GM12878 (cell line): ENCODE measurements around the gene FBXO42. TPM values are rescaled to one million over a fixed set of nuclear protein-coding genes. Genes with fewer than 3 reads are reported as not detected.

Source experiments
- ATAC-seq: fragments of 200-7000 bp; cut with Tn5 transposase; 3 replicates; pipeline ENCODE4 v1.9.1; 2020; ENCODE audit warnings: mild to moderate bottlenecking, moderate library complexity
- BruUV-seq: library from RNA; stranded (reverse); fragments of 400-500 nt; replicated peaks from 2 replicates; lab custom pipeline; 2021; lab: Mats Ljungman, UMichigan
- CTCF ChIA-PET: fragments of 300-600 bp; sonication (Branson Sonifier 250); formaldehyde crosslinking; extraction: SDS; loops from one replicate; lab custom pipeline; 2021; ENCODE audit warnings: inconsistent platforms; lab: Yijun Ruan, JAX
- POLR2A ChIA-PET: fragments of 350-600 bp; formaldehyde crosslinking; extraction: SDS; loops from one replicate; lab custom pipeline; 2021; ENCODE audit warnings: inconsistent platforms; lab: Charles Lee
- RAD21 ChIA-PET: fragments of 300-600 bp; sonication (Branson Sonifier 250); formaldehyde crosslinking; loops from one replicate; lab custom pipeline; 2023; ENCODE audit warnings: antibody characterized with exemption; ENCODE audit not compliant: unreplicated experiment; lab: Charles Lee
- SMC1A ChIA-PET: fragments of 300-600 bp; sonication (Branson Sonifier 250); formaldehyde crosslinking; loops from one replicate; lab custom pipeline; 2023; ENCODE audit not compliant: unreplicated experiment, uncharacterized antibody; lab: Charles Lee
- DNase-seq: peaks from one replicate; pipeline ENCODE4 v3.0.0-alpha.2; 2011; ENCODE audit warnings: low read depth, low spot score
- FAIRE-seq: peaks from 3 replicates; lab custom pipeline; 2011; peaks lifted over from hg19 to GRCh38; lab: Jason Lieb, UNC
- H2AFZ ChIP-seq: 2 replicates; pipeline ENCODE4 v1.6.0; 2011; ENCODE audit warnings: low read depth, low read length, control low read depth; ENCODE audit not compliant: control insufficient read depth
- H3K27ac ChIP-seq: 2 replicates; pipeline ENCODE4 v1.5.1; 2011; ENCODE audit warnings: control low read depth; ENCODE audit not compliant: control insufficient read depth, insufficient read depth
- H3K27me3 ChIP-seq, 2 experiments: replicated peaks in 1 of 2; 2 replicates each; pipeline versions ENCODE4 v1.6.0 to v1.6.1; 2011; ENCODE audit warnings: low read length in 1 of 2; ENCODE audit not compliant: control insufficient read depth in 2 of 2, insufficient read depth in 2 of 2
- H3K36me3 ChIP-seq, 2 experiments: 2 replicates each; pipeline ENCODE4 v1.5.1; 2011; ENCODE audit warnings: low read length in 1 of 2; ENCODE audit not compliant: control insufficient read depth in 2 of 2, insufficient read depth in 2 of 2
- H3K4me1 ChIP-seq: 2 replicates; pipeline ENCODE4 v1.6.1; 2011; ENCODE audit warnings: mild to moderate bottlenecking, low read length, moderate library complexity, mixed read lengths; ENCODE audit not compliant: control insufficient read depth, insufficient read depth
- H3K4me2 ChIP-seq: 2 replicates; pipeline ENCODE4 v1.6.0; 2011; ENCODE audit warnings: control low read depth; ENCODE audit not compliant: control insufficient read depth, insufficient read depth
- H3K4me3 ChIP-seq: fragments of 200-600 bp; sonication (generic); 2 replicates; pipeline ENCODE4 v1.5.1; 2016
- H3K79me2 ChIP-seq: 2 replicates; pipeline ENCODE4 v1.6.0; 2011; ENCODE audit warnings: low read length; ENCODE audit not compliant: control insufficient read depth, insufficient read depth
- H3K9ac ChIP-seq: 2 replicates; pipeline ENCODE4 v1.8.0; 2011; ENCODE audit warnings: low read length, control low read depth, mixed read lengths; ENCODE audit not compliant: control insufficient read depth, insufficient read depth
- H3K9me3 ChIP-seq: replicated peaks from 3 replicates; pipeline ENCODE4 v1.5.1; 2011; ENCODE audit warnings: mild to moderate bottlenecking, low read length; ENCODE audit not compliant: control insufficient read depth, insufficient read depth
- H4K20me1 ChIP-seq: 2 replicates; pipeline ENCODE4 v1.6.0; 2011; ENCODE audit not compliant: control insufficient read depth, insufficient read depth
- HCFC1 ChIP-seq: fragments of 150-350 bp; IDR thresholded peaks from 2 replicates; pipeline ENCODE4 v1.6.1; 2014; ENCODE audit warnings: low read length
- IKZF1 ChIP-seq: fragments of 450-650 bp; conservative IDR thresholded peaks from 2 replicates; pipeline ENCODE4 v1.6.1; 2017; ENCODE audit warnings: antibody characterized with exemption, mild to moderate bottlenecking
- MYC ChIP-seq: IDR thresholded peaks from 2 replicates; pipeline ENCODE4 v1.6.1; 2011; ENCODE audit warnings: mild to moderate bottlenecking, low read length, moderate library complexity, inconsistent platforms; ENCODE audit not compliant: insufficient read depth, insufficient replicate concordance, insufficient read length, severe bottlenecking
- PKNOX1 ChIP-seq: fragments of 450-650 bp; IDR thresholded peaks from 2 replicates; pipeline ENCODE4 v1.6.1; 2016; ENCODE audit warnings: mild to moderate bottlenecking
- RB1 ChIP-seq: fragments of 450-650 bp; formaldehyde crosslinking; IDR thresholded peaks from 2 replicates; pipeline ENCODE4 v1.6.1; 2017; ENCODE audit warnings: mild to moderate bottlenecking, borderline replicate concordance
- RFX5 ChIP-seq: IDR thresholded peaks from 2 replicates; pipeline ENCODE4 v1.6.1; 2011; ENCODE audit warnings: low read depth, low read length, improper control_type of control experiment
- SMARCA5 ChIP-seq: fragments of 450-650 bp; IDR thresholded peaks from 2 replicates; pipeline ENCODE4 v1.6.1; 2017; ENCODE audit warnings: mild to moderate bottlenecking
- ZBTB11 ChIP-seq: fragments of 450-650 bp; formaldehyde crosslinking; IDR thresholded peaks from 2 replicates; pipeline ENCODE4 v1.5.0; 2022; ENCODE audit warnings: mild to moderate bottlenecking, missing genetic modification characterization
- ZNF622 ChIP-seq: fragments of 450-650 bp; IDR thresholded peaks from 2 replicates; pipeline ENCODE4 v1.6.1; 2017; ENCODE audit warnings: mild to moderate bottlenecking, inconsistent platforms
- WGBS: methylation state at CpG from one replicate; pipeline ENCODE4 v1.1.6; 2016; ENCODE audit warnings: low lambda C conversion rate; ENCODE audit not compliant: insufficient replicate concordance, insufficient coverage; ENCODE audit errors: missing lambda C conversion rate; 5-methylcytosine and 5-hydroxymethylcytosine counted together
- in situ Hi-C: fragments of 300-500 bp; cut with MboI; formaldehyde crosslinking; loops from 9 replicates; pipeline ENCODE4 v1.14.3; 2018; ENCODE audit warnings: mixed read lengths
- intact Hi-C: fragments of 100-400 bp; cut with micrococcal nuclease; formaldehyde crosslinking; loops from one replicate; pipeline ENCODE4 v1.14.2; 2022; ENCODE audit not compliant: unreplicated experiment
- polyA plus RNA-seq, 11 experiments: library from polyadenylated mRNA; depleted of rRNA in 4 of 11; unstranded in 6 of 11; stranded (reverse) in 5 of 11; fragments of >200 nt; fragmentation: Nextera tagmentation in 4 of 11; fragmentation: Illumina TruSeq in 1 of 11; extraction: Ambion mirVana in 4 of 11; extraction: Trizol in 1 of 11; gene quantifications; 1 replicate in 1 of 11; 2 replicates in 10 of 11; pipeline versions ENCODE4 v1.2.1 to v1.2.3, GENCODE V29; 2011 to 2016; ENCODE audit warnings: inconsistent platforms in 2 of 11, missing spikeins in 2 of 11, low read depth in 1 of 11
- total RNA-seq, 4 experiments: library from RNA; depleted of rRNA in 3 of 4; stranded (reverse); fragments of >200 nt in 3 of 4; fragmentation: Illumina TruSeq in 1 of 4; extraction: Trizol in 1 of 4; gene quantifications; 2 replicates each; pipeline versions ENCODE4 v1.2.1 to v1.2.3, GENCODE V29; 2013 to 2021

Gene FBXO42
- total and polyA plus RNA-seq, 10 of the 15 experiments (the other 5 are each of a cell fraction or from before 2014, with no cell fraction given): 6.1 to 23.8 (median 15.2) TPM

- RAD21 ChIA-PET: interaction anchor here (0.9 to 2.4 kb wide), 3 partner anchors 22 to 165 kb away, joined by 3 to 18 read pairs (median 3); no protein-coding TSS in a partner anchor
- no peak for DNase-seq
These were observed 109.1 kb downstream of the FBXO42 start for GRCh38 chr1:16243215-16243610.

More at GRCh38 chr1:16243215-16243610, 109.1 kb downstream of the FBXO42 start:
- no peak overlapping the region for H3K4me3 ChIP-seq
- no peaks in the 10 kb centered on the region for H3K79me2 ChIP-seq
- H4K20me1 ChIP-seq: no peaks in the 10 kb centered on the region
- CTCF ChIA-PET: interaction anchor here (1.0 to 4.7 kb wide), 10 partner anchors 9 to 164 kb away, joined by 3 to 40 read pairs (median 6); partner anchors contain the start of gene FBXO42
- TF ChIP-seq HCFC1: no peak
- TF ChIP-seq ZBTB11 (CRISPR knock-in tag): no peak
- no peak for TF ChIP-seq ZNF622
- no peak for TF ChIP-seq RB1
- TF ChIP-seq MYC: no peak
- no peak for TF ChIP-seq SMARCA5
- no peak for TF ChIP-seq RFX5
- TF ChIP-seq PKNOX1: no peak
- TF ChIP-seq IKZF1: no peak
- TF ChIP-seq, all 136 proteins: peak for 0
- intact Hi-C loops (no loop called here), in situ Hi-C loops (loop anchor here (5.0 kb wide), 1 partner anchor 166 kb away; no protein-coding TSS in a partner anchor)
- ChIA-PET SMC1A (interaction anchor here (1.6 to 3.6 kb wide), 5 partner anchors 24 to 163 kb away, joined by 4 to 22 read pairs (median 6); no protein-coding TSS in a partner anchor), POLR2A (no interaction called here)
- 36% methylated on average over 8 of the region's 8 CpGs for WGBS
- H3K27me3 ChIP-seq: no peaks in the 10 kb centered on the region
- H3K9me3 ChIP-seq: no peaks in the 10 kb centered on the region
- H3K36me3 ChIP-seq: 0 out of 4 replicates have a peak, but pooled peaks cover under 1 to 2% of the 10 kb centered on the region in 2 experiments
- H3K4me2 ChIP-seq: no peak overlapping the region
- H2AFZ ChIP-seq: no peak overlapping the region
- no peak overlapping the region for H3K9ac ChIP-seq
- ATAC-seq (no peak), FAIRE-seq (no peak)
- peaks cover 3% of the 10 kb centered on the region for H3K4me1 ChIP-seq
- no TSS peak for BruUV-seq
- no peak overlapping the region for H3K27ac ChIP-seq
